Endothelial cell (in vitro differentiated cells): Measurements from ENCODE around the gene FAP. TPM values are rescaled to one million over a fixed set of nuclear protein-coding genes. Genes with fewer than 3 reads are reported as not detected.

Experiments used
- DNase-seq: peaks from one replicate; pipeline ENCODE4 v3.0.0; 2021; ENCODE audit warnings: low spot score
- H3K27ac Mint-ChIP-seq: one replicate; pipeline ENCODE4 v1.8.0; 2021; ENCODE audit warnings: mixed read lengths, inconsistent platforms; ENCODE audit not compliant: unreplicated experiment
- H3K27me3 Mint-ChIP-seq: one replicate; pipeline ENCODE4 v1.8.0; 2021; ENCODE audit warnings: mild to moderate bottlenecking, moderate library complexity, mixed read lengths, inconsistent platforms; ENCODE audit not compliant: unreplicated experiment
- H3K36me3 Mint-ChIP-seq: one replicate; pipeline ENCODE4 v1.8.0; 2021; ENCODE audit warnings: mild to moderate bottlenecking, low read depth, mixed read lengths, inconsistent platforms; ENCODE audit not compliant: unreplicated experiment
- H3K4me1 Mint-ChIP-seq: one replicate; pipeline ENCODE4 v1.8.0; 2021; ENCODE audit warnings: mild to moderate bottlenecking, mixed read lengths, inconsistent platforms; ENCODE audit not compliant: unreplicated experiment
- H3K4me3 Mint-ChIP-seq: one replicate; pipeline ENCODE4 v1.8.0; 2021; ENCODE audit warnings: mild to moderate bottlenecking, mixed read lengths, inconsistent platforms; ENCODE audit not compliant: unreplicated experiment
- H3K9me3 Mint-ChIP-seq: one replicate; pipeline ENCODE4 v1.8.0; 2021; ENCODE audit warnings: mixed read lengths, inconsistent platforms; ENCODE audit not compliant: unreplicated experiment
- total RNA-seq: library from RNA; stranded (reverse); fragmentation: NEBNext Ultra II Directional; extraction: Animal tissue kit (Norgen Biotek cat#: 25700); gene quantifications from one replicate; pipeline ENCODE4 v1.2.1, GENCODE V29; 2021; ENCODE audit not compliant: unreplicated experiment
- TF ChIP-seq, protein P1 (sequence below): fragments of 200-600 bp; sonication (generic); IDR thresholded peaks from one replicate; pipeline ENCODE4 v1.5.0; 2021; ENCODE audit warnings: antibody characterized with exemption; ENCODE audit not compliant: unreplicated experiment

Gene FAP
- total RNA-seq, 1 donor from 2014 or later, result not detected

DNA sequence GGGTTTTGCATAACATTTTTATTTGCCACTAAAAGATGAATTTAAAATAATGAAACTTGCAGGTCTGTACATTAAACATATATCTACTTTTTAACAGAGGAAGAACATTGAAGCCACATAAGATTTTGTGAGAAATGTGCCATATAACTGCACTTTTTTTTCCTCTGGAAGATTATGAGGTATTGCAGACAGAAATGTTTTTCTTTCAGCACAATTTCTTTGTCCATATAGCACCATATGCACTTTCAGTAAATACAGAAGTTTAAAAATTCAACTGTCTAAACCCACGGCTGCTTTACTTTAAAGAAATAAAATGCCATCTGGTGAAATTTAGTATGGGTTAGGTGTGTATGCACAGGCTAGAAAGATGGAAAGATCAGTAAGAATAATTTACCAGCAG lies 470 bp upstream of the FAP start:
- Mint-ChIP-seq H3K4me3 (no peak overlapping the region), H3K27me3 (no peaks in the 10 kb centered on the region), H3K9me3 (no peaks in the 10 kb centered on the region), H3K36me3 (no peaks in the 10 kb centered on the region), H3K4me1 (no peaks in the 10 kb centered on the region), H3K27ac (no peak overlapping the region)
- DNase-seq, result no peak
- TF ChIP-seq, protein P1, sequence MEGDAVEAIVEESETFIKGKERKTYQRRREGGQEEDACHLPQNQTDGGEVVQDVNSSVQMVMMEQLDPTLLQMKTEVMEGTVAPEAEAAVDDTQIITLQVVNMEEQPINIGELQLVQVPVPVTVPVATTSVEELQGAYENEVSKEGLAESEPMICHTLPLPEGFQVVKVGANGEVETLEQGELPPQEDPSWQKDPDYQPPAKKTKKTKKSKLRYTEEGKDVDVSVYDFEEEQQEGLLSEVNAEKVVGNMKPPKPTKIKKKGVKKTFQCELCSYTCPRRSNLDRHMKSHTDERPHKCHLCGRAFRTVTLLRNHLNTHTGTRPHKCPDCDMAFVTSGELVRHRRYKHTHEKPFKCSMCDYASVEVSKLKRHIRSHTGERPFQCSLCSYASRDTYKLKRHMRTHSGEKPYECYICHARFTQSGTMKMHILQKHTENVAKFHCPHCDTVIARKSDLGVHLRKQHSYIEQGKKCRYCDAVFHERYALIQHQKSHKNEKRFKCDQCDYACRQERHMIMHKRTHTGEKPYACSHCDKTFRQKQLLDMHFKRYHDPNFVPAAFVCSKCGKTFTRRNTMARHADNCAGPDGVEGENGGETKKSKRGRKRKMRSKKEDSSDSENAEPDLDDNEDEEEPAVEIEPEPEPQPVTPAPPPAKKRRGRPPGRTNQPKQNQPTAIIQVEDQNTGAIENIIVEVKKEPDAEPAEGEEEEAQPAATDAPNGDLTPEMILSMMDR, result no peak

DNA sequence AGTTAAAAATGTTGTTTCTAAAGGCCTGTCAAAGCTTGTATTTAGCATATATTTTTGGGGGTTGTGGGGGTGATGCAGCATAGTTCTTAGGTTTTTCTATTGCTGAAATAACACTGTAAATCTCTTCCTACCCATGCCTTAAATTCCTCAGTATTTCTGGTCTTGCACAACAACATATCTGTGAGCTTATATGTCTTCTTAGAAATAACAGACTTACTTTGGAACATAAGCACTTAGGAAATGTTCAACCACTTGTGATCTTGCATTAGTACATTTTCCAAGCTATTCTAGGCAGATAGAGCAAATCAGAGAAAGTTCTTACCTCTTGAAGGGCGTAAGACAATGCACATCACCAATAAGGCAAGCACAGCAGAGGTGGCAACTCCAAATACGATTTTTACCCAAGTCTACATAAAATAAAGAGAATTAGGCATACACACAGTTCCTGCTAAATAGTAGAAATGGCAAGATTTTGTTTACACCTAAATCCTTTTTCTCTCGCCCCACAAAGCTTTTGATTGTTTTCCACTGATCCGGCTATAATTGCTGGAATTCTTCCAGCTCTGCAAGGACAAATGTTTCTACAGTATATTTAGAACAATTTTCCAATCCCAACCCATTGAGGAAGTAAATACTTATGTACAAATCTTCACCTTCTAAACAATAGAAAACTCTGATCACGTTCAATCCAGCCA lies 512 bp downstream of the FAP start:
- Mint-ChIP-seq H3K9me3 (no peaks in the 10 kb centered on the region), H3K4me3 (no peak overlapping the region), H3K4me1 (no peaks in the 10 kb centered on the region), H3K36me3 (no peaks in the 10 kb centered on the region), H3K27ac (no peak overlapping the region), H3K27me3 (no peaks in the 10 kb centered on the region)
- TF ChIP-seq, protein P1, result no peak
- DNase-seq, result no peak

DNA sequence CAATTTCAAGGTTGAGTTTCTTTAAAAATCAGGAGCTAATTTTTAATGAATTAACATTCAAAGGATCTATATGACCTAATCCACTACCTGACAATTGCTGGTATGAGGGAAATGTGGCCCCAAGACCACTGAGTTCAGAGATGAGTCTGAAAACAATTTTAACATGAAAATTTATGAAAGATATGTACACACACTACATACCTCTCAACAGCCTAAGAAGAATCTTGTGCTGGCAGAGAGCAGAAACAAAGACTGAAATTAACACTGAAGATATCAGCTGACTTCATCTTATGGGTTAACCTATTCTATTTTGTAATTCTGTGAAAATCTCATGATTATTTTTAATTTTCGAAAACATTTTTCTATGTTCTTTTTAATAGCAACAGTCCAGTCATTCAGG lies 1.7 kb downstream of the FAP start:
- Mint-ChIP-seq H3K4me1 (no peaks in the 10 kb centered on the region), H3K27ac (no peak overlapping the region), H3K4me3 (no peak overlapping the region), H3K9me3 (no peaks in the 10 kb centered on the region), H3K27me3 (no peaks in the 10 kb centered on the region), H3K36me3 (no peaks in the 10 kb centered on the region)
- TF ChIP-seq, protein P1, result no peak
- no peak for DNase-seq

DNA sequence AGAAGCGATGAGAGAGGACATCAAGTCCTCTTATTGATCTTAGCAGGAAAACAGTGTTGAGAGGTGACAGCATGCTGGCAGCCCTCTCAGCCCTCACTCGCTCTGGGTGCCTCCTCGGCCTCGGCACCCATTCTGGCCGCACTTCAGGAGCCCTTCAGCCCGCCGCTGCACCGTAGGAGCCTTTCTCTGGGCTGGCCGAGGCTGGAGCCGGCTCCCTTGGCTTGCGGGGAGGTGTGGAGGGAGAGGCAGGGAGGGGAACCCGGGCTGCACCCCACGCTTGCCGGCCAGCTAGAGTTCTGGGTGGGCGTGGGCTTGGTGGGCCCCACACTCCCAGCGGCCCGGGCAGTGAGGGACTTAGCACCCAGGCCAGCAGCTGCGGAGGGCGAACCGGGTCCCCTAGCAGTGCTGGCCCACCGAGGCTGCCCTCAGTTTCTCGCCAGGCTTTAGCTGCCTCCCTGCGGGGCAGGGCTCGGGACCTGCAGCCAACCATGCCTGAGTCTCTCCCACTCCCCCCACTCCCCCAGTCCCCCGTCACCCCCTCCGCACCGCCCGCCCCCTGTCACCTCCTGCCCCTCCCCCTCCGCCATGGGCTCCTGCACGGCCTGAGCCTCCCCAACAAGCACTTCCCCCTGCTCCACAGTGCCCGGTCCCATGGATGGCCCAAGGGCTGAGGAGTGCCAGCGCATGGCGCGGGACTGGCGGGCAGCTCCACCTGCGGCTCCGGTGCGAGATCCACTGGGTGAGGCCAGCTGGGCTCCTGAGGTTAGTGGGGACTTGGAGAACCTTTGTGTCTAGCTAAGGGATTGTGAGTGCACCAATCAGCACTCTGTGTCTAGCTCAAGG lies 8.4 kb downstream of the FAP start:
- Mint-ChIP-seq H3K27ac (no peak overlapping the region), H3K4me1 (no peaks in the 10 kb centered on the region), H3K4me3 (no peak overlapping the region), H3K27me3 (peaks cover 4% of the 10 kb centered on the region), H3K36me3 (peaks cover 3% of the 10 kb centered on the region), H3K9me3 (no peaks in the 10 kb centered on the region)
- TF ChIP-seq, protein P1, result no peak
- no peak for DNase-seq

DNA sequence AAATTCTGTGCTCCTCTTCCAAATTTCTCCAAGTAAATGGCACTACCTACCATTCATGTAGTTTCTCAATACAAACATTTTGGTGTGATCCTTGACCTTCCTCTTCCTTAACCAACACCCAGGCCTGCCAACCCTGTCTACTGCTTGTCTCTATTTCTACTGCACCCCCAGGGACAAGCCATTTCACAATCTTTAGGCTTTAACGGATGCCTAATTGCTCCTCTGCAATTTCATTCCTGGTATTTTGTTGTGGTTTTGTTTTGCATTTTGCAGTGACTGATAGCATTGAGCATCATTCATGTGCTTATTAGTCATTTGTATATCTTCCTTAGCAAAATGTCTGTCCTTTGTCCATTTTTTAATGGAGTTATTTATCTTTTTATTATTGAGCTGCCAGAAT lies 10.0 kb downstream of the FAP start:
- TF ChIP-seq, protein P1, result no peak
- no peak for DNase-seq
- H3K4me3 Mint-ChIP-seq, result no peak overlapping the region
- no peaks in the 10 kb centered on the region for H3K4me1 Mint-ChIP-seq
- peaks cover 3% of the 10 kb centered on the region for H3K36me3 Mint-ChIP-seq
- no peaks in the 10 kb centered on the region for H3K9me3 Mint-ChIP-seq
- no peak overlapping the region for H3K27ac Mint-ChIP-seq
- peaks cover 4% of the 10 kb centered on the region for H3K27me3 Mint-ChIP-seq
